Esophagus squamous epithelium (tissue), 5 donors: ENCODE results near the gene CCL7. TPM values are rescaled to one million over a fixed set of nuclear protein-coding genes. Genes with fewer than 3 reads are reported as not detected.
A peak's percentile ranks its signal among the peaks of the same experiment; 100 is the strongest.

Experiments used
- DNase-seq: peaks from one replicate; lab custom pipeline; 2025; lab: John Stamatoyannopoulos, UW
- H3K27ac ChIP-seq, 4 donors: fragments of 200-600 bp; sonication (generic); one replicate each; pipeline ENCODE4 v1.5.1; 2016 to 2019; ENCODE audit warnings: mild to moderate bottlenecking in 1 of 4
- H3K27me3 ChIP-seq, 4 donors: fragments of 200-600 bp; sonication (generic); 1 replicate in 3 of 4; 2 replicates in 1 of 4; pipeline versions ENCODE4 v1.5.1 to v1.6.0; 2017 to 2021; ENCODE audit warnings: antibody characterized with exemption in 1 of 4
- H3K36me3 ChIP-seq, 3 donors: fragments of 200-600 bp; sonication (generic); one replicate each; pipeline ENCODE4 v1.5.1; 2016 to 2019
- H3K4me1 ChIP-seq, 3 donors: fragments of 200-600 bp; sonication (generic); one replicate each; pipeline ENCODE4 v1.5.1; 2017 to 2019
- H3K4me3 ChIP-seq, 4 donors: fragments of 200-600 bp; sonication (generic); 1 replicate in 3 of 4; 2 replicates in 1 of 4; pipeline ENCODE4 v1.5.1; 2016 to 2019; ENCODE audit warnings: mild to moderate bottlenecking in 2 of 4, moderate library complexity in 1 of 4
- H3K9me3 ChIP-seq, 3 donors: fragments of 200-600 bp; sonication (generic); one replicate each; pipeline ENCODE4 v1.5.1; 2016 to 2019
- CTCF ChIP-seq, 6 experiments: fragments of 450-650 bp in 4 of 6; fragments of 200-600 bp in 2 of 6; sonication (generic) in 2 of 6; IDR thresholded peaks; one replicate each; pipeline ENCODE4 v1.5.1; 2016 to 2019; ENCODE audit warnings: antibody characterized with exemption in 6 of 6, mild to moderate bottlenecking in 4 of 6, moderate library complexity in 4 of 6
- POLR2A ChIP-seq, 4 donors: fragments of 450-650 bp; IDR thresholded peaks; one replicate each; pipeline ENCODE4 v1.6.1; 2017; ENCODE audit warnings: antibody characterized with exemption in 4 of 4, mild to moderate bottlenecking in 4 of 4, moderate library complexity in 3 of 4
- WGBS, 2 donors: methylation state at CpG; one replicate each; pipeline ENCODE4 v1.1.5; 2018; 5-methylcytosine and 5-hydroxymethylcytosine counted together
- intact Hi-C: fragments of 100-400 bp; cut with DNase I; formaldehyde crosslinking; loops from one replicate; pipeline ENCODE4 v1.15.0; 2022
- total RNA-seq, 4 donors: library from RNA; depleted of rRNA; stranded (reverse); fragments of >200 nt; gene quantifications; one replicate each; pipeline ENCODE4 v1.1.0, GENCODE V29; 2016
- donor health status: DM: yes; HTN: yes; CAD: no.

Gene CCL7
- total RNA-seq, 4 donors from 2014 or later: not detected

- H3K27ac ChIP-seq: peak overlapping the region in 2 of 4 donors; percentile 25 to 53
- H3K4me3 ChIP-seq: no peak overlapping the region
- no peak for DNase-seq
- peaks cover 0 to 6% (median 0%) of the 10 kb centered on the region in 4 donors for H3K27me3 ChIP-seq
- no peaks in the 10 kb centered on the region for H3K9me3 ChIP-seq
- intact Hi-C loops: no loop called here
- peaks cover 8 to 44% (median 13%) of the 10 kb centered on the region in 3 donors for H3K4me1 ChIP-seq
- TF ChIP-seq POLR2A (IDR thresholded peaks at IDR 0.05) (no peak), CTCF (IDR thresholded peaks at IDR 0.05) (no peak)
- no peaks in the 10 kb centered on the region for H3K36me3 ChIP-seq
These were observed 10.9 kb upstream of the CCL7 start for GRCh38 chr17:34259146-34259545.

DNA sequence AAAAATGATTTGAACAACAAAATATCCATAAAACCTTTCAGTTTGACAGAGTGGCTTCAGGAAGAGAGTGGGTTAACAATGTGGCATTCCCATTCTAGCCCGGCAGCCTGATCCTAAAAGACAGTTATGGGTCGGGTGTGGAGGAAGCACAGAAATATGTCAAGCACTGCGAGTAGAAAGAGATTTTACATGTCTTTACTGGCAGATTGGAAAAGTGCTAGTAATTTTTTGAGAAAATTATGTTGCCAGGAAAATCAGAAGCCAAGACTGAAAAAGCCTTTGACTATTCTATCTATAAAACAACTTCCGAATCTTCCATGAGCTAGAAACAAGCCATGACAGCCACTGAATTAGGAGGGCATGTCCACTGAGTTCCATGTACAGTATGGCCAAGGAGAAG, 9.2 kb upstream of the CCL7 start:
- TF ChIP-seq POLR2A (IDR thresholded peaks at IDR 0.05): no peak
- TF ChIP-seq CTCF (IDR thresholded peaks at IDR 0.05): no peak
- intact Hi-C loops: no loop called here
- H3K27ac ChIP-seq: no peak overlapping the region
- no peak for DNase-seq
- H3K4me1 ChIP-seq: peaks cover 0 to 27% (median 5%) of the 10 kb centered on the region in 3 donors
- WGBS, 2 donors: 16 to 46% methylated on average over 4 of the region's 4 CpGs
- no peaks in the 10 kb centered on the region for H3K36me3 ChIP-seq
- H3K27me3 ChIP-seq: no peaks in the 10 kb centered on the region
- H3K9me3 ChIP-seq: no peaks in the 10 kb centered on the region
- H3K4me3 ChIP-seq: no peak overlapping the region

- no peak overlapping the region for H3K27ac ChIP-seq
- no peak overlapping the region for H3K4me3 ChIP-seq
- no peaks in the 10 kb centered on the region for H3K9me3 ChIP-seq
- no peaks in the 10 kb centered on the region for H3K27me3 ChIP-seq
- 81 to 84% methylated on average over 5 of the region's 5 CpGs for WGBS, 2 donors
- DNase-seq: no peak
- TF ChIP-seq CTCF (IDR thresholded peaks at IDR 0.05): no peak
- no peak for TF ChIP-seq POLR2A (IDR thresholded peaks at IDR 0.05)
- H3K36me3 ChIP-seq: no peaks in the 10 kb centered on the region
- peaks cover 0 to 18% (median 0%) of the 10 kb centered on the region in 3 donors for H3K4me1 ChIP-seq
- intact Hi-C loops: no loop called here
These were observed 8.3 kb upstream of the CCL7 start for GRCh38 chr17:34261568-34262337.

DNA sequence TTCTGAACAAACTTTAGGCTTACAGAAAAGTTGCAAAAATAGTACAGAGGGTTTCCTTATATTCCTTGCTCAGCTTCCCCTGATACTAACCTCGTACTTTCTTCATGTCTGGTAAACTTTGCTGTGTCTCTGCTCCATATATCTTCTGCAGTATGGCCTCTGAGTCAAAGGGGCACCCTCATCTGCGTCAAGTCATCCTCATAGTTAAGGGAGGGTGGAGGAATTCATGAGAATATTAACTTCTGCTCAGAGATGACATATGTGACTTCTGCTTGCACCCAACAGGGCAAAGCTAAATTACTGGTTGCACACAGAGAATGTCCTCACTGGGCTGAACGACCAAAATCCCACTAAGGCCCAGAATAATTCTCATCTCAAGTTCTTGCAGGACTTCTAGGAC, 4.3 kb upstream of the CCL7 start:
- H3K27ac ChIP-seq: no peak overlapping the region
- no peaks in the 10 kb centered on the region for H3K9me3 ChIP-seq
- no peaks in the 10 kb centered on the region for H3K36me3 ChIP-seq
- no peak for TF ChIP-seq CTCF (IDR thresholded peaks at IDR 0.05)
- TF ChIP-seq POLR2A (IDR thresholded peaks at IDR 0.05): no peak
- no peak overlapping the region for H3K4me3 ChIP-seq
- H3K27me3 ChIP-seq: peaks cover 0 to 10% (median 0%) of the 10 kb centered on the region in 4 donors
- intact Hi-C loops: no loop called here
- H3K4me1 ChIP-seq: peaks cover 0 to 5% (median 0%) of the 10 kb centered on the region in 3 donors
- DNase-seq: no peak
- WGBS, 2 donors: 40 to 55% methylated on average over 3 of the region's 3 CpGs

DNA sequence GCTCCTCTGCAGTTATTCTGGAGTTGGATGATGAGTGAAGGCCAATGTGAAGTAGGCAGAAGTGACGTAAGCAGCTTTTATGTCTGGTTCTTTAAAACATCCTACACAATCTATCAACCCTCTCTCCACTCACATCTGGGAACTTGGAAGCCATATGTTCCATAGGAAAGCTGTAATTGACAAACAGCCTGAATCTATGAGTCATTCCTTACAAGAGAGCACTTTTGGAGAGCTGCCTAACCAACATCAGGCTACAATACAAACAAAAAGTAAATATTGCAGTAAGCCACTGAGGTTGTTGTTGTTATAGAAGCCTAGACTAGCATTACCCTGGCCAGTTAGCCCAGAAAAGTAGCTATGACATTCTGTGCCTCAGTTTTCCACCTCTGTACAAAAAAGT, 5.9 kb downstream of the CCL7 start:
- WGBS, 2 donors: 0 to 25% methylated on average over 1 of the region's 1 CpG
- DNase-seq: no peak
- H3K4me1 ChIP-seq: peaks cover 0 to 10% (median 0%) of the 10 kb centered on the region in 3 donors
- no peaks in the 10 kb centered on the region for H3K9me3 ChIP-seq
- no peak overlapping the region for H3K27ac ChIP-seq
- TF ChIP-seq CTCF (IDR thresholded peaks at IDR 0.05) (no peak), POLR2A (IDR thresholded peaks at IDR 0.05) (no peak)
- H3K4me3 ChIP-seq: no peak overlapping the region
- H3K27me3 ChIP-seq: peaks cover 0 to 2% (median 0%) of the 10 kb centered on the region in 4 donors
- intact Hi-C loops: no loop called here
- H3K36me3 ChIP-seq: no peaks in the 10 kb centered on the region
